Osteocyte (in vitro differentiated cells): ENCODE results near the gene SNAI3. TPM values are rescaled to one million over a fixed set of nuclear protein-coding genes. Genes with fewer than 3 reads are reported as not detected.

Experiments used
- DNase-seq: peaks from one replicate; pipeline ENCODE4 v3.0.0; 2021; ENCODE audit warnings: mixed read lengths; ENCODE audit not compliant: unreplicated experiment; ENCODE audit errors: extremely low spot score
- H3K27ac Mint-ChIP-seq: one replicate; pipeline ENCODE4 v1.8.0; 2021; ENCODE audit warnings: mild to moderate bottlenecking, mixed read lengths; ENCODE audit not compliant: unreplicated experiment
- H3K27me3 Mint-ChIP-seq: one replicate; pipeline ENCODE4 v1.8.0; 2021; ENCODE audit warnings: mixed read lengths; ENCODE audit not compliant: unreplicated experiment
- H3K36me3 Mint-ChIP-seq: one replicate; pipeline ENCODE4 v1.8.0; 2021; ENCODE audit warnings: mixed read lengths; ENCODE audit not compliant: unreplicated experiment
- H3K4me1 Mint-ChIP-seq: one replicate; pipeline ENCODE4 v1.8.0; 2021; ENCODE audit warnings: mixed read lengths; ENCODE audit not compliant: unreplicated experiment
- H3K4me3 Mint-ChIP-seq: one replicate; pipeline ENCODE4 v1.8.0; 2021; ENCODE audit warnings: mild to moderate bottlenecking, moderate library complexity, mixed read lengths; ENCODE audit not compliant: unreplicated experiment
- H3K9me3 Mint-ChIP-seq: one replicate; pipeline ENCODE4 v1.8.0; 2021; ENCODE audit warnings: mixed read lengths; ENCODE audit not compliant: unreplicated experiment
- CTCF ChIP-seq: fragments of 200-600 bp; sonication (generic); IDR thresholded peaks from 2 replicates; pipeline ENCODE4 v1.5.0; 2021; ENCODE audit warnings: antibody characterized with exemption, mild to moderate bottlenecking, moderate library complexity
- total RNA-seq: library from RNA; stranded (reverse); gene quantifications from 2 replicates; pipeline ENCODE4 v1.2.1, GENCODE V29; 2021

Gene SNAI3
- total RNA-seq, 1 donor from 2014 or later = not detected

DNA sequence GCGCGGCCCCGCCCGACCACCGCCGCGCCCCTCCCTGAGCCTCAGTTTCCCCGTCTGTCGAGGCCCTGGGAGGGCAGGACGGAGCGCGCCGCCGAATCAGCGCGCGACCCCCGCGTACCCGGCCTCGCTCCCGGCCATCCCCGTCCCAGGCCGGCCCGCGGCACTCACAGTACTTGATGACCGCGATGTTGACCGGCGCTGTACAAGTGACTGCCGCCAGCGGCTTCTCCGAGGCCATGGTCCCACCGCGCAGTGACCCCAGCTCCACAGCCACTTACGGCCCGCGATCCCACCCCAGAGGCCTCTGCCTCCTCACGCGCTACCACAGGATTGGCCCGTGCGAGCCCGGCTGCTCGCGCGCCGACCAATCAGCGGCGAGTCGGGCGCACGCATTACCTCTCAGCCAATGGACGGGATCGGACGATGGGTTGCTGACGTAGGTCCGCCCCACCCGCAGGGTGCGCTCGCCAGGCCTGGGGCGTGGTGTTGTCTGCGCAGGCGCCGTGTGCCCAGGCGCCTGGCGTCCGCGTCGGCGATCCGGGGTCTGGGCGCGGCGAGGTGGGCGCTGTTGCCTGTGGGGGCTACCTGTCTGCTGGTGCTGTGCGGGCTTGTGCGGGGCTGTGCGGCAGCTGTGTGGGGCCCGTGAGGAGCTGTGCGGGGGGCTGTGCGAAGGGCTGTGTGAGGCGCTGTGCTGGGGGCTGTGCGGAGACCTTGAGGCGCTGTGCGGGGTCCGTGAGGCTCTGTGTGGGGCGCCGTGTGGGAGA, 23.3 kb downstream of the SNAI3 start, which contains the start of gene MVD:
TSS of gene MVD (minus strand) at position 249 of the 764 bp plus-strand sequence. CDS start at position 238, 11 bp downstream.
- Mint-ChIP-seq H3K4me3 (peak within 1 kb of the TSS; percentile 86), H3K27ac (peak within 1 kb of the TSS; percentile 90), H3K4me1 (peaks cover 16% of the 10 kb centered on the region), H3K27me3 (no peaks in the 10 kb centered on the region), H3K36me3 (no peaks in the 10 kb centered on the region), H3K9me3 (no peaks in the 10 kb centered on the region)
- TF ChIP-seq CTCF = no peak
- DNase-seq = peak; percentile 99

DNA sequence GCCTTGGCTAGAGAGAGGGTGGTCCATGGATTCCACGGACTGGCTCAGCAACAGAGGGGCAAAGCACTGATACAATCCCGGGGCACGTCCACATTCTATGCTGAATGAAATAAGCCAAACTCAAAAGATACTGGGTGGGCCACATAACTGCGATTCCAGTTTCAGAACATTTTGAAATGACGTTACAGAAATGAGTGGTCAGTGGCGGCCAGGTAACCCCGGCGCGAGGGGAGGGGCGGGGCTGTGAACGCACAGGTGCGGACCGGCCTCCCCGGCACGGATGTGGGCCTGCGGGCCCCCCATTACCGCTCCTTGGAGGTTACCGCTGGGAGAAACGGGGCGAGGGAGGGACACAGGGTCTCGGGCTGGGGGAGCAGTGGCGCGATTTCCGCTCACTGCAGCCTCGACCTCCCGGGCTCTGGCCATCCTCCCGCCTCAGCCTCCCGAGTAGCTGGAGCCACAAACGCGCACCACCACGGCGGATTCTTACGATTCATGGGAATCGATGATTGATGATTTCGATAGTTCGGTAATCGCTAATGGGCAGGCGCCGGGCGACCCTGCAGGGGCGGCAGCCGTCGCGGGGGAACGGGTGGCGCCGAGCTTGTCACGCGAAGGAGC, 24.0 kb downstream of the SNAI3 start:
- Mint-ChIP-seq H3K36me3 (no peaks in the 10 kb centered on the region), H3K4me3 (peak overlapping the region; percentile 86), H3K27me3 (no peaks in the 10 kb centered on the region), H3K27ac (peak overlapping the region; percentile 81), H3K4me1 (peaks cover 16% of the 10 kb centered on the region), H3K9me3 (no peaks in the 10 kb centered on the region)
- TF ChIP-seq CTCF = no peak
- no peak for DNase-seq

- Mint-ChIP-seq H3K27ac (no peak overlapping the region), H3K9me3 (no peaks in the 10 kb centered on the region), H3K36me3 (no peaks in the 10 kb centered on the region), H3K4me1 (peaks cover 16% of the 10 kb centered on the region), H3K4me3 (peak overlapping the region; percentile 5), H3K27me3 (no peaks in the 10 kb centered on the region)
- TF ChIP-seq CTCF = no peak
- DNase-seq = no peak
Observed at GRCh38 chr16:88661468-88661867, 24.8 kb downstream of the SNAI3 start.

- Mint-ChIP-seq H3K27me3 (no peaks in the 10 kb centered on the region), H3K4me3 (no peak overlapping the region), H3K36me3 (peaks cover 5% of the 10 kb centered on the region), H3K27ac (no peak overlapping the region), H3K4me1 (peaks cover 16% of the 10 kb centered on the region), H3K9me3 (no peaks in the 10 kb centered on the region)
- TF ChIP-seq CTCF = no peak
- no peak for DNase-seq
Observed at GRCh38 chr16:88659160-88659559, 27.1 kb downstream of the SNAI3 start.

DNA sequence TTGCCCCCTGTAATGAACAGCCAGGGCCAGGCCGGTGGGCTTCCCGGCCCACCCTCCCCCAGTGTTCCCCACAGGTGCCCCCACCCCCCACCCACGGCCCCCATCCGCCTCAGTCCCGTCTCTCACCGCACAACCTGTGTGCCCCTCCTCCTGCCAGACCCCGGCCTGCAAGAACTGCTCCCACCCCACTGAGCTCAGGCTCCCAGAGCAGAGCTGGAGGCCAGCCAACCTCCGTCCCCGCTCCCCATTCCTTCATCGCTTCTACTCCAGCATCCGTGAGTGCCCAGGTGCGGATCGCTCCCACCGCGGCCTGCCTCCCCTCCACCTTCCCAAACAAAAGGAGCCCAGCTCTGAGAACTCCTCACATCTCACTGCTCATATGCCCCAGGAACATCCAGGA, 27.6 kb downstream of the SNAI3 start:
- H3K36me3 Mint-ChIP-seq = peaks cover 5% of the 10 kb centered on the region
- H3K27me3 Mint-ChIP-seq = no peaks in the 10 kb centered on the region
- TF ChIP-seq CTCF = no peak
- H3K9me3 Mint-ChIP-seq = no peaks in the 10 kb centered on the region
- H3K27ac Mint-ChIP-seq = no peak overlapping the region
- H3K4me3 Mint-ChIP-seq = no peak overlapping the region
- H3K4me1 Mint-ChIP-seq = peaks cover 13% of the 10 kb centered on the region
- no peak for DNase-seq
